HepG2 (cell line): Measurements from ENCODE around the gene ARHGEF40. TPM values are rescaled to one million over a fixed set of nuclear protein-coding genes. Genes with fewer than 3 reads are reported as not detected.

ENCODE experiments used
- CCDC6 ChIP-seq: sonication (generic); formaldehyde crosslinking; IDR thresholded peaks from 2 replicates; pipeline ENCODE4 v1.8.1; 2022; ENCODE audit warnings: mild to moderate bottlenecking, missing genetic modification reagents, moderate library complexity
- FOXP1 ChIP-seq, 2 experiments: fragments of 450-650 bp in 1 of 2; IDR thresholded peaks; 2 replicates each; pipeline ENCODE4 v1.6.1; 2017 to 2018; ENCODE audit warnings: antibody characterized with exemption in 1 of 2
- GRHL1 ChIP-seq: sonication (generic); formaldehyde crosslinking; conservative IDR thresholded peaks from 2 replicates; pipeline ENCODE4 v1.8.0; 2022; ENCODE audit warnings: missing genetic modification reagents
- MIER3 ChIP-seq: IDR thresholded peaks from 2 replicates; pipeline ENCODE4 v1.6.1; 2016; ENCODE audit warnings: missing compliant biosample characterization, borderline replicate concordance
- PREB ChIP-seq: sonication (generic); formaldehyde crosslinking; IDR thresholded peaks from 2 replicates; pipeline ENCODE4 v1.4.0; 2020; ENCODE audit warnings: missing genetic modification reagents
- REXO4 ChIP-seq: sonication (generic); formaldehyde crosslinking; IDR thresholded peaks from 2 replicates; pipeline ENCODE4 v1.8.0; 2022; ENCODE audit warnings: missing genetic modification reagents, mild to moderate bottlenecking, borderline replicate concordance
- SAFB2 ChIP-seq: sonication (generic); formaldehyde crosslinking; IDR thresholded peaks from 2 replicates; pipeline ENCODE4 v1.5.1; 2020; ENCODE audit warnings: missing genetic modification reagents, low read depth, mild to moderate bottlenecking, borderline replicate concordance
- ZMAT3 ChIP-seq: sonication (generic); formaldehyde crosslinking; conservative IDR thresholded peaks from 2 replicates; pipeline ENCODE4 v1.7.0; 2021; ENCODE audit warnings: missing genetic modification reagents
- ZNF44 ChIP-seq: sonication (generic); formaldehyde crosslinking; IDR thresholded peaks from 2 replicates; pipeline ENCODE4 v1.5.1; 2020; ENCODE audit warnings: mild to moderate bottlenecking, missing genetic modification reagents
- ZNF605 ChIP-seq: sonication (generic); formaldehyde crosslinking; IDR thresholded peaks from 2 replicates; pipeline ENCODE4 v1.8.0; 2022; ENCODE audit warnings: mild to moderate bottlenecking, missing genetic modification reagents
- ZNF781 ChIP-seq: sonication (generic); formaldehyde crosslinking; IDR thresholded peaks from 2 replicates; pipeline ENCODE4 v1.5.1; 2020; ENCODE audit warnings: borderline replicate concordance, mild to moderate bottlenecking, missing genetic modification reagents; ENCODE audit errors: not compliant biosample characterization
- ZNF891 ChIP-seq: sonication (generic); formaldehyde crosslinking; IDR thresholded peaks from 2 replicates; pipeline ENCODE4 v1.5.0; 2020; ENCODE audit warnings: mild to moderate bottlenecking, missing genetic modification reagents
- ZSCAN30 ChIP-seq: sonication (generic); formaldehyde crosslinking; IDR thresholded peaks from 2 replicates; pipeline ENCODE4 v1.5.0; 2020; ENCODE audit warnings: mild to moderate bottlenecking, missing genetic modification reagents
- polyA plus RNA-seq, 8 experiments: library from polyadenylated mRNA; depleted of rRNA in 3 of 8; stranded (reverse) in 7 of 8; unstranded in 1 of 8; fragments of >200 nt; fragmentation: Illumina TruSeq in 4 of 8; extraction: Trizol in 4 of 8; gene quantifications; 2 replicates each; pipeline versions ENCODE4 v1.2.1 to v1.2.3, GENCODE V29; 2011 to 2016; ENCODE audit warnings: low read depth in 4 of 8, missing spikeins in 1 of 8, mixed read lengths in 1 of 8; ENCODE audit not compliant: insufficient read depth in 1 of 8
- total RNA-seq, 5 experiments: library from RNA; depleted of rRNA; stranded (reverse); fragments of >200 nt; fragmentation: Illumina TruSeq; extraction: Trizol; gene quantifications; 2 replicates each; pipeline ENCODE4 v1.2.3, GENCODE V29; 2016; ENCODE audit warnings: low read depth in 1 of 5
- TF ChIP-seq, protein P1 (sequence below): IDR thresholded peaks from 2 replicates; pipeline ENCODE4 v1.6.1; 2012; ENCODE audit warnings: low read depth, low read length, improper control_type of control experiment
- TF ChIP-seq, protein P2 (sequence below): sonication (generic); formaldehyde crosslinking; IDR thresholded peaks from 2 replicates; pipeline ENCODE4 v1.4.0; 2020; ENCODE audit warnings: missing genetic modification reagents

The ARHGEF40 gene
- total and polyA plus RNA-seq, 2 of the 13 experiments (the other 11 are each of a cell fraction or from before 2014, with no cell fraction given): 28.1 to 78.1 TPM

- TF ChIP-seq MIER3 (no peak; the same call in 1 of the 2 replicates), GRHL1 (no peak), SAFB2 (CRISPR knock-in tag) (no peak; the same call in 1 of the 2 replicates), ZNF44 (CRISPR knock-in tag) (no peak), PREB (CRISPR knock-in tag) (no peak), ZNF605 (CRISPR knock-in tag) (peak; percentile 98), ZNF891 (no peak), ZSCAN30 (no peak), ZMAT3 (CRISPR knock-in tag) (0 out of 2 replicates have a peak, but pooled peaks have one; percentile 87), ZNF781 (CRISPR knock-in tag) (peak; percentile 86), FOXP1 (IDR thresholded peaks at IDR 0.05) (peak; percentile 73), FOXP1 (CRISPR knock-in tag; IDR thresholded peaks at IDR 0.05) (peak; percentile 98), CCDC6 (CRISPR knock-in tag) (peak; percentile 73), REXO4 (no peak)
- TF ChIP-seq, protein P1, sequence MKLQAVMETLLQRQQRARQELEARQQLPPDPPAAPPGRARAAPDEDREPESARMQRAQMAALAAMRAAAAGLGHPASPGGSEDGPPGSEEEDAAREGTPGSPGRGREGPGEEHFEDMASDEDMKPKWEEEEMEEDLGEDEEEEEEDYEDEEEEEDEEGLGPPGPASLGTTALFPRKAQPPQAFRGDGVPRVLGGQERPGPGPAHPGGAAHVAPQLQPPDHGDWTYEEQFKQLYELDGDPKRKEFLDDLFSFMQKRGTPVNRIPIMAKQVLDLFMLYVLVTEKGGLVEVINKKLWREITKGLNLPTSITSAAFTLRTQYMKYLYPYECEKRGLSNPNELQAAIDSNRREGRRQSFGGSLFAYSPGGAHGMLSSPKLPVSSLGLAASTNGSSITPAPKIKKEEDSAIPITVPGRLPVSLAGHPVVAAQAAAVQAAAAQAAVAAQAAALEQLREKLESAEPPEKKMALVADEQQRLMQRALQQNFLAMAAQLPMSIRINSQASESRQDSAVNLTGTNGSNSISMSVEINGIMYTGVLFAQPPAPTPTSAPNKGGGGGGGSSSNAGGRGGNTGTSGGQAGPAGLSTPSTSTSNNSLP: peak; percentile 88
- TF ChIP-seq, protein P2, sequence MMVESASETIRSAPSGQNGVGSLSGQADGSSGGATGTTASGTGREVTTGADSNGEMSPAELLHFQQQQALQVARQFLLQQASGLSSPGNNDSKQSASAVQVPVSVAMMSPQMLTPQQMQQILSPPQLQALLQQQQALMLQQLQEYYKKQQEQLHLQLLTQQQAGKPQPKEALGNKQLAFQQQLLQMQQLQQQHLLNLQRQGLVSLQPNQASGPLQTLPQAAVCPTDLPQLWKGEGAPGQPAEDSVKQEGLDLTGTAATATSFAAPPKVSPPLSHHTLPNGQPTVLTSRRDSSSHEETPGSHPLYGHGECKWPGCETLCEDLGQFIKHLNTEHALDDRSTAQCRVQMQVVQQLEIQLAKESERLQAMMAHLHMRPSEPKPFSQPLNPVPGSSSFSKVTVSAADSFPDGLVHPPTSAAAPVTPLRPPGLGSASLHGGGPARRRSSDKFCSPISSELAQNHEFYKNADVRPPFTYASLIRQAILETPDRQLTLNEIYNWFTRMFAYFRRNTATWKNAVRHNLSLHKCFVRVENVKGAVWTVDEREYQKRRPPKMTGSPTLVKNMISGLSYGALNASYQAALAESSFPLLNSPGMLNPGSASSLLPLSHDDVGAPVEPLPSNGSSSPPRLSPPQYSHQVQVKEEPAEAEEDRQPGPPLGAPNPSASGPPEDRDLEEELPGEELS (CRISPR knock-in tag): peak; percentile 99
Observed at GRCh38 chr14:21054123-21054767, 15.9 kb upstream of the ARHGEF40 start (continued).
